Smooth muscle cell (in vitro differentiated cells): ENCODE measurements around the gene CARMIL3. TPM values are rescaled to one million over a fixed set of nuclear protein-coding genes. Genes with fewer than 3 reads are reported as not detected.

ENCODE experiments used
- DNase-seq: peaks from one replicate; lab custom pipeline; 2025; ENCODE audit not compliant: unreplicated experiment; lab: John Stamatoyannopoulos, UW
- H2AFZ ChIP-seq: fragments of 200-600 bp; sonication (generic); 2 replicates; pipeline ENCODE4 v1.6.0; 2016; ENCODE audit warnings: antibody characterized with exemption, low read depth, mild to moderate bottlenecking
- H3F3A ChIP-seq: fragments of 200-600 bp; sonication (generic); 2 replicates; pipeline ENCODE4 v1.6.0; 2017; ENCODE audit warnings: antibody characterized with exemption, low read depth
- H3K27ac ChIP-seq: fragments of 200-600 bp; sonication (generic); 2 replicates; pipeline ENCODE4 v1.5.1; 2016; ENCODE audit warnings: low read depth, mild to moderate bottlenecking
- H3K27me3 ChIP-seq: fragments of 200-600 bp; sonication (generic); 2 replicates; pipeline ENCODE4 v1.6.1; 2016; ENCODE audit warnings: low read depth, mild to moderate bottlenecking
- H3K36me3 ChIP-seq: fragments of 200-600 bp; sonication (generic); 2 replicates; pipeline ENCODE4 v1.5.1; 2016; ENCODE audit warnings: low read depth
- H3K4me1 ChIP-seq: fragments of 200-600 bp; sonication (generic); 2 replicates; pipeline ENCODE4 v1.5.1; 2016; ENCODE audit warnings: low read depth
- H3K4me2 ChIP-seq: fragments of 200-600 bp; sonication (generic); 2 replicates; pipeline ENCODE4 v1.6.0; 2016; ENCODE audit warnings: mild to moderate bottlenecking
- H3K4me3 ChIP-seq: fragments of 200-600 bp; sonication (generic); 2 replicates; pipeline ENCODE4 v1.5.1; 2016; ENCODE audit warnings: mild to moderate bottlenecking
- H3K79me2 ChIP-seq: fragments of 200-600 bp; sonication (generic); 2 replicates; pipeline ENCODE4 v1.6.0; 2016; ENCODE audit warnings: low read depth, mild to moderate bottlenecking
- H3K9ac ChIP-seq: fragments of 200-600 bp; sonication (generic); 2 replicates; pipeline ENCODE4 v1.6.0; 2016; ENCODE audit warnings: low read depth
- H3K9me3 ChIP-seq: fragments of 200-600 bp; sonication (generic); replicated peaks from 2 replicates; pipeline ENCODE4 v1.5.1; 2016; ENCODE audit warnings: low read depth
- H4K20me1 ChIP-seq: fragments of 200-600 bp; sonication (generic); 2 replicates; pipeline ENCODE4 v1.6.0; 2016; ENCODE audit warnings: low read depth
- CTCF ChIP-seq: fragments of 200-600 bp; sonication (generic); IDR thresholded peaks from 2 replicates; pipeline ENCODE4 v1.5.1; 2017; ENCODE audit warnings: borderline replicate concordance, mild to moderate bottlenecking, antibody characterized with exemption; ENCODE audit not compliant: insufficient read depth, poor library complexity, severe bottlenecking
- WGBS: methylation state at CpG from one replicate; pipeline ENCODE4 v1.1.7; 2016; ENCODE audit warnings: low lambda C conversion rate; 5-methylcytosine and 5-hydroxymethylcytosine counted together
- polyA plus RNA-seq: library from polyadenylated mRNA; unstranded; fragments of >200 nt; fragmentation: Nextera tagmentation; extraction: Ambion mirVana; gene quantifications from 2 replicates; pipeline ENCODE4 v1.2.1, GENCODE V29; 2016
- total RNA-seq: library from RNA; depleted of rRNA; stranded (reverse); fragments of >200 nt; gene quantifications from 2 replicates; pipeline ENCODE4 v1.2.3, GENCODE V29; 2014

The CARMIL3 gene
- total and polyA plus RNA-seq, 2 experiments from 2014 or later, result not detected

GRCh38 chr14:24057271-24057670 is 5.5 kb downstream of the CARMIL3 start:
- DNase-seq, result no peak
- no peak for TF ChIP-seq CTCF
- Histone ChIP-seq H3K4me3 (no peak overlapping the region), H3K27me3 (peaks cover 17% of the 10 kb centered on the region), H3K4me1 (no peaks in the 10 kb centered on the region), H4K20me1 (no peaks in the 10 kb centered on the region), H3K79me2 (no peaks in the 10 kb centered on the region), H3K9ac (no peak overlapping the region), H3F3A (no peaks in the 10 kb centered on the region), H3K36me3 (no peaks in the 10 kb centered on the region), H3K27ac (no peak overlapping the region), H3K4me2 (no peak overlapping the region), H3K9me3 (no peaks in the 10 kb centered on the region), H2AFZ (no peak overlapping the region)
- WGBS, result 90% methylated on average over 2 of the region's 2 CpGs

GRCh38 chr14:24057867-24058259 is 6.1 kb downstream of the CARMIL3 start:
- H3K4me2 ChIP-seq, result no peak overlapping the region
- H3K36me3 ChIP-seq, result no peaks in the 10 kb centered on the region
- H3K9ac ChIP-seq, result no peak overlapping the region
- WGBS, result 91% methylated on average over 6 of the region's 14 CpGs
- H3K4me1 ChIP-seq, result no peaks in the 10 kb centered on the region
- no peak overlapping the region for H3K4me3 ChIP-seq
- H3K27me3 ChIP-seq, result peaks cover 14% of the 10 kb centered on the region
- no peaks in the 10 kb centered on the region for H3F3A ChIP-seq
- no peaks in the 10 kb centered on the region for H3K9me3 ChIP-seq
- no peaks in the 10 kb centered on the region for H3K79me2 ChIP-seq
- no peak for TF ChIP-seq CTCF
- H3K27ac ChIP-seq, result no peak overlapping the region
- DNase-seq, result no peak
- no peak overlapping the region for H2AFZ ChIP-seq
- no peaks in the 10 kb centered on the region for H4K20me1 ChIP-seq

GRCh38 chr14:24058260-24058950 is 6.6 kb downstream of the CARMIL3 start:
- Histone ChIP-seq H3K9me3 (no peaks in the 10 kb centered on the region), H3F3A (no peaks in the 10 kb centered on the region), H2AFZ (no peak overlapping the region), H3K4me3 (no peak overlapping the region), H3K4me2 (no peak overlapping the region), H3K27me3 (peaks cover 8% of the 10 kb centered on the region), H4K20me1 (no peaks in the 10 kb centered on the region), H3K27ac (no peak overlapping the region), H3K36me3 (no peaks in the 10 kb centered on the region), H3K4me1 (no peaks in the 10 kb centered on the region), H3K9ac (no peak overlapping the region), H3K79me2 (no peaks in the 10 kb centered on the region)
- WGBS, result 72% methylated on average over 7 of the region's 7 CpGs
- TF ChIP-seq CTCF, result peak; percentile 43
- DNase-seq, result no peak

- no peaks in the 10 kb centered on the region for H3K4me1 ChIP-seq
- no peak overlapping the region for H2AFZ ChIP-seq
- H3K4me2 ChIP-seq, result no peak overlapping the region
- no peaks in the 10 kb centered on the region for H3K36me3 ChIP-seq
- 88% methylated on average over 10 of the region's 10 CpGs for WGBS
- no peak overlapping the region for H3K4me3 ChIP-seq
- DNase-seq, result no peak
- H3F3A ChIP-seq, result no peaks in the 10 kb centered on the region
- no peaks in the 10 kb centered on the region for H3K79me2 ChIP-seq
- peaks cover 2% of the 10 kb centered on the region for H3K27me3 ChIP-seq
- no peak overlapping the region for H3K9ac ChIP-seq
- no peak for TF ChIP-seq CTCF
- no peaks in the 10 kb centered on the region for H3K9me3 ChIP-seq
- H3K27ac ChIP-seq, result no peak overlapping the region
- no peaks in the 10 kb centered on the region for H4K20me1 ChIP-seq
Measured at GRCh38 chr14:24058951-24059475, 7.2 kb downstream of the CARMIL3 start.
